Smooth muscle cell (in vitro differentiated cells): ENCODE data around the gene NPY4R. TPM values are rescaled to one million over a fixed set of nuclear protein-coding genes. Genes with fewer than 3 reads are reported as not detected.
"Not testable (repeated sequence)": the region's sequence is repeated elsewhere in the genome, so short reads cannot be mapped to it uniquely, and the experiment has no call there.

Experiments used
- DNase-seq: peaks from one replicate; lab custom pipeline; 2025; ENCODE audit not compliant: unreplicated experiment; lab: John Stamatoyannopoulos, UW
- H2AFZ ChIP-seq: fragments of 200-600 bp; sonication (generic); 2 replicates; pipeline ENCODE4 v1.6.0; 2016; ENCODE audit warnings: antibody characterized with exemption, low read depth, mild to moderate bottlenecking
- H3F3A ChIP-seq: fragments of 200-600 bp; sonication (generic); 2 replicates; pipeline ENCODE4 v1.6.0; 2017; ENCODE audit warnings: antibody characterized with exemption, low read depth
- H3K27ac ChIP-seq: fragments of 200-600 bp; sonication (generic); 2 replicates; pipeline ENCODE4 v1.5.1; 2016; ENCODE audit warnings: low read depth, mild to moderate bottlenecking
- H3K27me3 ChIP-seq: fragments of 200-600 bp; sonication (generic); 2 replicates; pipeline ENCODE4 v1.6.1; 2016; ENCODE audit warnings: low read depth, mild to moderate bottlenecking
- H3K36me3 ChIP-seq: fragments of 200-600 bp; sonication (generic); 2 replicates; pipeline ENCODE4 v1.5.1; 2016; ENCODE audit warnings: low read depth
- H3K4me1 ChIP-seq: fragments of 200-600 bp; sonication (generic); 2 replicates; pipeline ENCODE4 v1.5.1; 2016; ENCODE audit warnings: low read depth
- H3K4me2 ChIP-seq: fragments of 200-600 bp; sonication (generic); 2 replicates; pipeline ENCODE4 v1.6.0; 2016; ENCODE audit warnings: mild to moderate bottlenecking
- H3K4me3 ChIP-seq: fragments of 200-600 bp; sonication (generic); 2 replicates; pipeline ENCODE4 v1.5.1; 2016; ENCODE audit warnings: mild to moderate bottlenecking
- H3K79me2 ChIP-seq: fragments of 200-600 bp; sonication (generic); 2 replicates; pipeline ENCODE4 v1.6.0; 2016; ENCODE audit warnings: low read depth, mild to moderate bottlenecking
- H3K9ac ChIP-seq: fragments of 200-600 bp; sonication (generic); 2 replicates; pipeline ENCODE4 v1.6.0; 2016; ENCODE audit warnings: low read depth
- H3K9me3 ChIP-seq: fragments of 200-600 bp; sonication (generic); replicated peaks from 2 replicates; pipeline ENCODE4 v1.5.1; 2016; ENCODE audit warnings: low read depth
- H4K20me1 ChIP-seq: fragments of 200-600 bp; sonication (generic); 2 replicates; pipeline ENCODE4 v1.6.0; 2016; ENCODE audit warnings: low read depth
- WGBS: methylation state at CpG from one replicate; pipeline ENCODE4 v1.1.7; 2016; ENCODE audit warnings: low lambda C conversion rate; 5-methylcytosine and 5-hydroxymethylcytosine counted together
- polyA plus RNA-seq: library from polyadenylated mRNA; unstranded; fragments of >200 nt; fragmentation: Nextera tagmentation; extraction: Ambion mirVana; gene quantifications from 2 replicates; pipeline ENCODE4 v1.2.1, GENCODE V29; 2016
- total RNA-seq: library from RNA; depleted of rRNA; stranded (reverse); fragments of >200 nt; gene quantifications from 2 replicates; pipeline ENCODE4 v1.2.3, GENCODE V29; 2014

The NPY4R gene
- total and polyA plus RNA-seq, 2 experiments from 2014 or later: not detected

DNA sequence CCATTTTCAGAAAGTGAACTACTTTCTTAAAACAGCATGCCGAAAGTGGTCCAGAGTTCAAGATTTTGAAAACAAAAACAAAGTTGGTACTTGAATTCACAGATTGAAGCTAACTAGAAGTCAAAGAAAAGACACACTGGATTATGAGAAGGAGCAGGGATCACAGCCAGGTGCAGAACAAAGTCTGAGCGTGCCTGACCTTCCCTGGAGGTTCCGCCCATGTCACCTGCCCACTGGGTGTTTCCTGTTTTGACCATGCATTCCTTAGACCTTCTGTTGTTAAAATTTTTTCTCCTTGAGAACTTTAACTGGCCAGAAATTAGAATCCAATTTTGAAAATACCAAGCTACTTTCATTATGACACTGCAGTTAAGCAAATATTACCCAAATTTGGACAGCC is 34.2 kb upstream of the NPY4R start:
- not testable (repeated sequence) for H3K9ac ChIP-seq, H4K20me1 ChIP-seq, H3K36me3 ChIP-seq, H3K4me1 ChIP-seq, H3K4me2 ChIP-seq, H3F3A ChIP-seq, H3K79me2 ChIP-seq, H2AFZ ChIP-seq, H3K4me3 ChIP-seq, DNase-seq, H3K27me3 ChIP-seq, H3K9me3 ChIP-seq, H3K27ac ChIP-seq
- no CpG with 5 or more reads among the region's 3 CpGs for WGBS

DNA sequence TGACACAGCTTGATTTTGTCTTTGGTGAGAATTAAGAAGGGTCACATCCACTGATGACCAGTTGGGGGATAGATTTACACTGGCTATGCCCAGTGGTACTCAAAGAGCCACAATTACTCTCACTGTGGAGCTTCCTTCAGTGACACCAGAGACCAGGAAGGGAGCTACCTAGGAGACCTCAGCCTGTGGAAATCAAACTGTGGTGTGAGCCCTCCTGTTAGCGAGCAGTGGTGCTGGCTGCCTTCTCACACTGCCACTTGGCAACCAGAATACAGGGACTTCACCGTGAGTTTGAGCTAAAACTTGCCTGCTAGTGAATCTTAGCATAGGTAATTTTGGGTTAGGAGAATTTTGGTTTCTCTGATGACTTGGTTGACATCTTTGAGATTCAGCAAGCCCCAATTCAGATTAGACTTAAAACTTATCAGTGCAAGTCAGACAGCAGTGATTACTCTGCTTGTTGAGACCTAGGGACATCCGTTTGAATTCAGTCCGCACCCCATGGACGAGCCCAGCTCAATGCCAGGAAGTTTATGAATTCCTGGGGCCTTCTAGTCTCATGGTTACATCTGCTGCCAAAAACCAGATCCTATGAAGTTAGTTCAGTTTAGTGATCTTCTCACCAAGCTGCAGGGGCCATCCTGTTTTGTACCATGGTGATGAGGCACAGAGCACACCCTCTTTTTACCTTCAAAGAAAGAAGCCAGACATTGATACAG is 33.4 kb upstream of the NPY4R start:
- not testable (repeated sequence) for H3K4me3 ChIP-seq, H3K9ac ChIP-seq, H3K4me1 ChIP-seq, H3K79me2 ChIP-seq, H3K36me3 ChIP-seq, H3K27ac ChIP-seq, H2AFZ ChIP-seq, H3K9me3 ChIP-seq, H3F3A ChIP-seq, H3K4me2 ChIP-seq, H4K20me1 ChIP-seq, DNase-seq, H3K27me3 ChIP-seq
- 70% methylated on average over 2 of the region's 5 CpGs for WGBS

DNA sequence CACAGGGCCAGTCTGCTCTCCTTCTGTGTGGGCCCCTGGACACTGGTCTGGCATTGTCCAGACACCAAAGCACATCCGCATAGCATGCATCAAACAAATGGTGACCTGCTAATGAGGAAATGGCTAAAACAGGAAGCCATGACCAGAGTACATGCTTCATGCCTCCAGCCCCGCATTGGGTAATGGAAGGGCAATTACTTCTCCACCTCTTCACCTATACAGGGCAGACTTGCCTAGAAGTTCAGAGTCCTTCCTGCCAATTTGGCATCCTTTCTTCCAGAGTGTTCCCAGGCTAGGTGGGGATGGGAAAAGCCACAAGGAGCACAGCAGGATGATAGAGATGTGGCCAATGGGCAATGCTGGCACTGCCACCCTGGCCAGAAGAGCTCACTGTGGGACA is 32.1 kb upstream of the NPY4R start:
- not testable (repeated sequence) for H3K27me3 ChIP-seq, H2AFZ ChIP-seq, DNase-seq, H3K36me3 ChIP-seq, H3K27ac ChIP-seq, H3K4me1 ChIP-seq, H3K4me3 ChIP-seq, H3K79me2 ChIP-seq, H3K4me2 ChIP-seq, H3K9ac ChIP-seq, H3F3A ChIP-seq, H3K9me3 ChIP-seq, H4K20me1 ChIP-seq
- no CpG with 5 or more reads among the region's 2 CpGs for WGBS

DNA sequence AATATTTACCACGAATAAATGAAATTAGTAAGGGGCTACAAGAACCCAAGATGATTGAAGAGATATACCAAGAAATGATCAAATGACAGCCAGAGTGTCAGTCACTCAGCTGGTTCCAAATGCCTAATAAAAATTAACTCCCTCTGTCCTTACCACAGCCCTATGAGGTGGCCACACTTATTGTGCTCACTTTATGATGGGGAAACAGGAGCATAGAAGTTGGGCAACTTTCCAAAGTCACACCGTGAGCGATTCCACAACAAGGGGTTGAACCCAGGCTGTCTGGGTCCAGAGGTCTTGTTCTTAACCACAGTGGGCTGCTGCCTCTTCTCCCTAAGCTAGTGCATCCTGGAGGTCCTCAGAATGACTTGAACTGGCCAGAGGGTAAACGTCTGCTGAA is 31.6 kb upstream of the NPY4R start:
- not testable (repeated sequence) for H3K36me3 ChIP-seq, H4K20me1 ChIP-seq, H3K9ac ChIP-seq, H3K9me3 ChIP-seq, H3K4me1 ChIP-seq, H3K4me3 ChIP-seq, H3K79me2 ChIP-seq, DNase-seq, H3K4me2 ChIP-seq, H3F3A ChIP-seq, H3K27me3 ChIP-seq, H3K27ac ChIP-seq, H2AFZ ChIP-seq
- WGBS: no CpG with 5 or more reads among the region's 4 CpGs

DNA sequence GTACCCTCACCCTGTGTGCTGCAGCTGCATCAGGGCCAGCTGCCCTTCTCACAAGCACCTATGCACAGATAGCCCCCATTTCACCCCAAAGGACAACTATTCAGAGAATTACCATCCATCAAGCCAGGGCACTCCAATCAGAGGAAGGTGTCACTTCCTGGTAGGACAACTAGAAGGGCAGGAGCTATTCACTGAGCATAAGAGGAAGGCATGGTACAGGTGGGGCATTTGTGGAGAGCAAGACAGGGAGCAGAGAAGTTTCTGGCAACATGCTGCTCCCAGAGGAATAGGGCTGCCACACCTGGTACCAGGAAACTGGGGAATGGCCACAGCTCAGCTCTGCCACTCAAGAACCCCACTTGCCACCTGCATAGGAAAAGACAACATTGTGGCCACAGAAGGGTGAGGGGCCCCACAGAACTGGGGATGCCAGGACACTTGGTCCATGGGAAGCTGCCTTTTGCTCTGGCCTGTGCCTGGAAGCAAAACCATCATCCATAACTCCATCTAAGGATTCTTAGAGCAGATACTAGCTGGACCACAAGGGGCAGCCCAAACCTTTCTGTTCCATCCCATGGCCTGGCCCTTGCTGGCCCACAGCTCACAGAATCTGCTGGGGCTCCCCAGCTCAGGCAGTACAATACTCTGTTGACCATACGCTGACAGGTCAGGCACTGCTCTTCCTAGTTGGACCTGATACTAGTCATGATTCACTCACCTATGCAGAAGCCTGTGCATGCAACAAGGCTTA is 25.8 kb upstream of the NPY4R start:
- H3F3A ChIP-seq, H2AFZ ChIP-seq, H3K36me3 ChIP-seq, H4K20me1 ChIP-seq, H3K4me1 ChIP-seq, H3K79me2 ChIP-seq, H3K27me3 ChIP-seq, H3K4me3 ChIP-seq, H3K4me2 ChIP-seq, H3K9me3 ChIP-seq, H3K9ac ChIP-seq, DNase-seq, H3K27ac ChIP-seq: not testable (repeated sequence)
- no CpG with 5 or more reads among the region's 1 CpG for WGBS

DNA sequence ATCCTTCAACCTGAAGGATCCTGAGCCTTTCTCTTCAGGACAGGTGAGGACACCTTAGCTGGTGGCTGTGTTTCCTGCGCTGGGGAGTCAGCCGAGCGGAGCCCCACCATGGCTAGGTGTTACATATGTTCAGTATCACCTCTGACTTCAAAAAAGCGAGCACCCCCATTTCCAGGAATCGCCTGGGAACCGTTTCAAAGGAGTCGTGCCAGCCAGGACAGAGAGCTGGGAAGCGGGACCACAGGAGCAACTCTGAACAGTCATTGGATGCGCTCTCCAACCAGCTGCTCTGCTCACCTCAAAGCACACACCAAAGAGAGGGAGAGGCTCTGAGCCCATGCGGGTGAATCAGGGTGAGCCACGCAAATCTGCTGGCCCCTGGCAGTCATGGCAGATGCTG is 24.5 kb upstream of the NPY4R start:
- not testable (repeated sequence) for DNase-seq, H3K79me2 ChIP-seq, H3F3A ChIP-seq

DNA sequence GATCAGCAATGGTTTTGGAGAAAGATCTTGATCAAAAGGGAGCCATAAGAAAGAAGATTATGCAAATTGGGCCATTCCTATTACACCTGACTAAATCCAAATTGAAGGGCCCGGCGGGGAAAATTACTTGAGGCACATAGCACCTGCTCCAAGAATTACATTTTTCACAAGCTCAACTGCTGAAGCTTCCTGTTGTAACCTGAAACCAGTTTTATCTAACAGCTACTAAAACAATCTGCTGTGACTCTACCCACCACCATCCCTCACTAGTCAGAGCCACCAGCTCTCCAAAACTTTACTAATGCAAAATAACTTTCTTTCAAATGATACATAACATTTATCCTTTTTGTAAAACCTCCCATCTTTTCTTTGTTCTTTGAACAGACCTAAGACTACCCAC is 20.7 kb upstream of the NPY4R start:
- not testable (repeated sequence) for H3K4me2 ChIP-seq, H3K4me1 ChIP-seq, H3K27ac ChIP-seq, H4K20me1 ChIP-seq, H3K79me2 ChIP-seq, H3F3A ChIP-seq, H3K9ac ChIP-seq, H3K4me3 ChIP-seq, H3K27me3 ChIP-seq, H3K36me3 ChIP-seq, H2AFZ ChIP-seq, H3K9me3 ChIP-seq, DNase-seq
- no CpG with 5 or more reads among the region's 2 CpGs for WGBS

More for the DNA sequence above, 24.5 kb upstream of the NPY4R start:
- not testable (repeated sequence) for H3K27me3 ChIP-seq, H3K9me3 ChIP-seq, H4K20me1 ChIP-seq, H3K4me2 ChIP-seq, H3K36me3 ChIP-seq, H3K4me1 ChIP-seq, H3K4me3 ChIP-seq, H3K9ac ChIP-seq, H2AFZ ChIP-seq, H3K27ac ChIP-seq
- 93% methylated on average over 9 of the region's 11 CpGs for WGBS

DNA sequence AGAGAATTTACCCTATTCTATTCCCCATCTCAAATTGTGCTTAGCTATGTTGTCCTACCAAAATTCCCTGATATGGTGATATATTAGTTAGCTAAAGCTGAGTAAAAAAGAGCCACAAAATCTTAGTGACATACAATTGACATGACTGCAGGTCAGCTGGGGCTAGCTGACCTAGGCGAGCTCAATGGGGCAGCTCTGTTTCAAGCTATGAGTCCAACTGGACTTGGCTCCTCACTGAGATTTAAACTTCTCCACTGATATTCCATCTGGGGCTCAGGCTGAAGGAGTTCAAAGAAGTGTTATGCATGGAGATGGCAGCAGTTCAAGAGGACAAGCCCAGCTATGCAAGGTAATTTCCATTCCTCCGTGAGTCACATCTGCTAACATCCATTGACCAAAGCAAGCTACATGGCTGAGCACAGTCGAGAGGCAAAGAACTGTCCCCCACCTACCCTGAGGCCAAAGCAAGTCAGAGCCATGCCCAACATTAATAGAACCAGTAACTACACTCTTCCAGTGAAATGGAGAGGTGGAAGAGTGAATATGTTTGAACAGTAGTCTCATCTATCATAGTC is 9.1 kb upstream of the NPY4R start:
- H3K4me2 ChIP-seq, H3K79me2 ChIP-seq, H3K4me3 ChIP-seq, H3K36me3 ChIP-seq, H3K27me3 ChIP-seq, H3K4me1 ChIP-seq, H3F3A ChIP-seq, H3K9me3 ChIP-seq, H4K20me1 ChIP-seq, H2AFZ ChIP-seq, DNase-seq, H3K27ac ChIP-seq, H3K9ac ChIP-seq: not testable (repeated sequence)
- WGBS: 58% methylated on average over 3 of the region's 3 CpGs
